ENCODE data around the gene SPATS2.

DNA sequence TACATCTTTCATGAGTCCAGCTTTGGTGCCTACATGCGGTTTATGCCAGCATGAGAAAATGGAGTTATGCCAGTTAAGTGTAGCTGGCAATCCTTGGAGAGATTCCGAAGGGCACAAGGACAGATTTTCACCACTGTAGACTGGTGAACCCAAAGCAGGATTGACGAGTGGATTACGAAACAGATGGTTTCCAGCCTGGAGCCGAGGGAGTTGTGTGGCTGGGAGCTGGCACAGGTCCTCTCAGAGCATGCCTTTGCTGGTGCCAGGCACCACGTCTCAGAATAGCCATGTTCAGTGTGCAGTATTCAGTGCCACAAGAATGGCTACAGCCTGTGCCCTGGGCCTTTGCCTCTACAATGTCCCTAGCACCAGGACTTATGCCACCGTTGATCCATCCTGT lies 184.8 kb downstream of the SPATS2 start:
- TF ChIP-seq, protein P1, sequence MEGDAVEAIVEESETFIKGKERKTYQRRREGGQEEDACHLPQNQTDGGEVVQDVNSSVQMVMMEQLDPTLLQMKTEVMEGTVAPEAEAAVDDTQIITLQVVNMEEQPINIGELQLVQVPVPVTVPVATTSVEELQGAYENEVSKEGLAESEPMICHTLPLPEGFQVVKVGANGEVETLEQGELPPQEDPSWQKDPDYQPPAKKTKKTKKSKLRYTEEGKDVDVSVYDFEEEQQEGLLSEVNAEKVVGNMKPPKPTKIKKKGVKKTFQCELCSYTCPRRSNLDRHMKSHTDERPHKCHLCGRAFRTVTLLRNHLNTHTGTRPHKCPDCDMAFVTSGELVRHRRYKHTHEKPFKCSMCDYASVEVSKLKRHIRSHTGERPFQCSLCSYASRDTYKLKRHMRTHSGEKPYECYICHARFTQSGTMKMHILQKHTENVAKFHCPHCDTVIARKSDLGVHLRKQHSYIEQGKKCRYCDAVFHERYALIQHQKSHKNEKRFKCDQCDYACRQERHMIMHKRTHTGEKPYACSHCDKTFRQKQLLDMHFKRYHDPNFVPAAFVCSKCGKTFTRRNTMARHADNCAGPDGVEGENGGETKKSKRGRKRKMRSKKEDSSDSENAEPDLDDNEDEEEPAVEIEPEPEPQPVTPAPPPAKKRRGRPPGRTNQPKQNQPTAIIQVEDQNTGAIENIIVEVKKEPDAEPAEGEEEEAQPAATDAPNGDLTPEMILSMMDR (IDR thresholded peaks at IDR 0.05), result no peak
- no peak for TF ChIP-seq POLR2A (IDR thresholded peaks at IDR 0.05)

Measured in testis (tissue), 2 donors.